ENCODE results near the gene ELMO1. TPM values are rescaled to one million over a fixed set of nuclear protein-coding genes. Genes with fewer than 3 reads are reported as not detected.
A peak's percentile ranks its signal among the peaks of the same experiment; 100 is the strongest.

Gene ELMO1
- total RNA-seq, 1 donor from 2014 or later = 66.1 TPM

DNA sequence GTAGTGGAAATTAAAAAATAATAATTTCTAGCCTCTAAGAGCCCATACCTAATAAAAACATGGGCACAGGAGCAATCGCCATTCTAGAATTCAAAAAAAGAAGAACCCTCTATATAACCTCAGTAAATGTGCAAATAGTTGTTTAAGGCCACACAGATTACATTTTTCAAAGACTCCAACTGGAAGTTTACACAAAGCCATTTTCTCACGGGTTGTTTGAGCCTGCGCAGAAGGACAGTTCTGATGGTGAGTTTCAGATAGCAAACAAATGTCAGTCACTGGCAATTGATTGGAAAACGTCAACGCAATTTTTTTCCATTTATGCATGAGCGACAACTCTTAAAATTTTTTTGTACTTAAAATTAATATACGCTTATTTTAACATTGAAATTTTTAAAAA is 23.0 kb upstream of the ELMO1 start:
- Mint-ChIP-seq H3K36me3 (ENCODE audit: insufficient read depth) (no peaks in the 10 kb centered on the region), H3K9me3 (ENCODE audit: low read depth) (peaks cover 9% of the 10 kb centered on the region), H3K27ac (no peak overlapping the region), H3K27me3 (no peaks in the 10 kb centered on the region), H3K4me1 (ENCODE audit: low read depth) (peaks cover 23% of the 10 kb centered on the region), H3K4me3 (ENCODE audit: low read depth) (no peak overlapping the region)
- no peak for DNase-seq (ENCODE audit: low spot score, unreplicated experiment)
- TF ChIP-seq, protein P1, sequence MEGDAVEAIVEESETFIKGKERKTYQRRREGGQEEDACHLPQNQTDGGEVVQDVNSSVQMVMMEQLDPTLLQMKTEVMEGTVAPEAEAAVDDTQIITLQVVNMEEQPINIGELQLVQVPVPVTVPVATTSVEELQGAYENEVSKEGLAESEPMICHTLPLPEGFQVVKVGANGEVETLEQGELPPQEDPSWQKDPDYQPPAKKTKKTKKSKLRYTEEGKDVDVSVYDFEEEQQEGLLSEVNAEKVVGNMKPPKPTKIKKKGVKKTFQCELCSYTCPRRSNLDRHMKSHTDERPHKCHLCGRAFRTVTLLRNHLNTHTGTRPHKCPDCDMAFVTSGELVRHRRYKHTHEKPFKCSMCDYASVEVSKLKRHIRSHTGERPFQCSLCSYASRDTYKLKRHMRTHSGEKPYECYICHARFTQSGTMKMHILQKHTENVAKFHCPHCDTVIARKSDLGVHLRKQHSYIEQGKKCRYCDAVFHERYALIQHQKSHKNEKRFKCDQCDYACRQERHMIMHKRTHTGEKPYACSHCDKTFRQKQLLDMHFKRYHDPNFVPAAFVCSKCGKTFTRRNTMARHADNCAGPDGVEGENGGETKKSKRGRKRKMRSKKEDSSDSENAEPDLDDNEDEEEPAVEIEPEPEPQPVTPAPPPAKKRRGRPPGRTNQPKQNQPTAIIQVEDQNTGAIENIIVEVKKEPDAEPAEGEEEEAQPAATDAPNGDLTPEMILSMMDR (IDR thresholded peaks at IDR 0.05; ENCODE audit: unreplicated experiment) = no peak

GRCh38 chr7:37467002-37467401 is 18.3 kb upstream of the ELMO1 start:
- TF ChIP-seq, protein P1 (IDR thresholded peaks at IDR 0.05; ENCODE audit: unreplicated experiment) = no peak
- H3K4me3 Mint-ChIP-seq (ENCODE audit: low read depth) = no peak overlapping the region
- peaks cover 9% of the 10 kb centered on the region for H3K4me1 Mint-ChIP-seq (ENCODE audit: low read depth)
- no peak for DNase-seq (ENCODE audit: low spot score, unreplicated experiment)
- H3K9me3 Mint-ChIP-seq (ENCODE audit: low read depth) = peaks cover 9% of the 10 kb centered on the region
- H3K36me3 Mint-ChIP-seq (ENCODE audit: insufficient read depth) = no peaks in the 10 kb centered on the region
- no peaks in the 10 kb centered on the region for H3K27me3 Mint-ChIP-seq
- H3K27ac Mint-ChIP-seq = no peak overlapping the region

GRCh38 chr7:37462138-37462537 is 13.5 kb upstream of the ELMO1 start:
- TF ChIP-seq, protein P1 (IDR thresholded peaks at IDR 0.05; ENCODE audit: unreplicated experiment) = no peak
- no peak overlapping the region for H3K27ac Mint-ChIP-seq
- no peak for DNase-seq (ENCODE audit: low spot score, unreplicated experiment)
- H3K4me1 Mint-ChIP-seq (ENCODE audit: low read depth) = no peaks in the 10 kb centered on the region
- no peaks in the 10 kb centered on the region for H3K36me3 Mint-ChIP-seq (ENCODE audit: insufficient read depth)
- H3K27me3 Mint-ChIP-seq = no peaks in the 10 kb centered on the region
- no peak overlapping the region for H3K4me3 Mint-ChIP-seq (ENCODE audit: low read depth)
- no peaks in the 10 kb centered on the region for H3K9me3 Mint-ChIP-seq (ENCODE audit: low read depth)

DNA sequence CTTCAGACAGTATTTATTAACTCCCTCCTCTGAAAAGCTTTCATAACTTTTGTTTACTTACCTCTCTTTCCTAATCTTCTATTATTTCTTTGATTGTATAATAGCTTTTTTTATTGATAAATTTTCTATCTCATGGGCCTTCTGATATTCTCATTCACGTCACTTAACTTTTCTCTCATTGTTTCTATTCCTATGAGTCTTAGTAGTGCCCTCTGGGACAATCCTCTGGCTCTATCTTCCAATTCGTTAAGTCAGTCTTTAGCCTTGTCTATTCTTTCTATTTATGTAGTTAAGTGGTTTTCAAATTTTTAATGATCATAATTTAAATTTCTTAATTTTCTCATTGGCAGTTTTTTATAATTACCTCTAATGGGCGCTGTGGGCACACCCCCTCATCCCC is 6.4 kb upstream of the ELMO1 start:
- Mint-ChIP-seq H3K36me3 (ENCODE audit: insufficient read depth) (no peaks in the 10 kb centered on the region), H3K27ac (no peak overlapping the region), H3K4me1 (ENCODE audit: low read depth) (peaks cover 4% of the 10 kb centered on the region), H3K9me3 (ENCODE audit: low read depth) (peaks cover 6% of the 10 kb centered on the region), H3K4me3 (ENCODE audit: low read depth) (no peak overlapping the region), H3K27me3 (no peaks in the 10 kb centered on the region)
- TF ChIP-seq, protein P1 (IDR thresholded peaks at IDR 0.05; ENCODE audit: unreplicated experiment) = no peak
- no peak for DNase-seq (ENCODE audit: low spot score, unreplicated experiment)

GRCh38 chr7:37452346-37452745 is 3.7 kb upstream of the ELMO1 start:
- H3K4me3 Mint-ChIP-seq (ENCODE audit: low read depth) = no peak overlapping the region
- peaks cover 10% of the 10 kb centered on the region for H3K4me1 Mint-ChIP-seq (ENCODE audit: low read depth)
- TF ChIP-seq, protein P1 (IDR thresholded peaks at IDR 0.05; ENCODE audit: unreplicated experiment) = peak; percentile 14
- H3K36me3 Mint-ChIP-seq (ENCODE audit: insufficient read depth) = no peaks in the 10 kb centered on the region
- H3K9me3 Mint-ChIP-seq (ENCODE audit: low read depth) = peaks cover 6% of the 10 kb centered on the region
- H3K27me3 Mint-ChIP-seq = no peaks in the 10 kb centered on the region
- no peak for DNase-seq (ENCODE audit: low spot score, unreplicated experiment)
- H3K27ac Mint-ChIP-seq = no peak overlapping the region
